ENCODE results near the gene PDSS2. TPM values are rescaled to one million over a fixed set of nuclear protein-coding genes. Genes with fewer than 3 reads are reported as not detected.

PDSS2 gene
- total and polyA plus RNA-seq, 2 of the 8 experiments (the other 6 are each of a cell fraction or from before 2014, with no cell fraction given), result 10.7 to 16.1 TPM

DNA sequence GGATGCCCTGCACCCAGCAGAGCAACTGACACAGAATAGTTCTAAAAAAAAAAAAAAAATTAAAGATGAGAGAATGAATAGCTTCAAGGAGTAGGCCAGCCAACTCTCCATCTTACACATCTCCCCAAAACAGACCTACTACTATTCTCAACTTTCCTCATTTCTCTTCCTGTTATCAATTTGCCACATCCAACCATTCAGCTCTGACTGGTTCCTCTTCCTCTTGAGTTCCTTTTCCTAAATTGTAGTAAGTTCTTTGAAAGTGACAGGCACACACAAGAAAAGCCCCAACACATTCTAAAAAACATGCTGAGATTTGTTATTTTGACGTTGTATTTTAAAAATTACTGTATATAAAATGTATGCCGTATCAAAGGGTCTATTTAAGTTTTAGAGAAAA, 117.2 kb downstream of the PDSS2 start:
- no peak overlapping the region for H2BK12ac ChIP-seq (ENCODE audit: low read depth, low read length)
- H3K36me3 ChIP-seq (ENCODE audit: control insufficient read depth in 2 of 4, insufficient read depth in 4 of 4, low read length in 3 of 4), result no peaks in the 10 kb centered on the region
- ChIA-PET CTCF (ENCODE audit: partially characterized antibody) (interaction anchor here (0.6 kb wide), 1 partner anchor 100 kb away, joined by 3 read pairs; no protein-coding TSS in a partner anchor), POLR2A (ENCODE audit: partially characterized antibody) (interaction anchor here (0.6 kb wide), 1 partner anchor 244 kb away, joined by 4 read pairs; no protein-coding TSS in a partner anchor)
- no peak overlapping the region for H3K56ac ChIP-seq (replicated peaks; ENCODE audit: insufficient read length, low read depth, low read length)
- H2AK5ac ChIP-seq (ENCODE audit: low read depth, low read length), result no peak overlapping the region
- H3K4me1 ChIP-seq (replicated peaks in 1 of 4; ENCODE audit: control insufficient read depth in 3 of 4, insufficient read depth in 4 of 4, low read length in 3 of 4), result 0 out of 7 replicates have a peak, but pooled peaks cover 0 to 2% (median 0%) of the 10 kb centered on the region in 4 experiments
- no peaks in the 10 kb centered on the region for H3K79me2 ChIP-seq (ENCODE audit: control insufficient read depth in 1 of 2, insufficient read depth in 2 of 2, low read length in 2 of 2)
- no peak overlapping the region for H4K8ac ChIP-seq (ENCODE audit: extremely low read depth, insufficient read depth, low read length)
- H4K20me1 ChIP-seq (replicated peaks in 1 of 2; ENCODE audit: control insufficient read depth in 1 of 2, insufficient read depth in 2 of 2, low read length in 2 of 2), result no peaks in the 10 kb centered on the region
- DNase-seq (ENCODE audit: low read depth in 1 of 2, low spot score in 2 of 2) (no peak), FAIRE-seq (no peak)
- H3K4ac ChIP-seq (replicated peaks; ENCODE audit: insufficient read length, low read depth, low read length), result no peak overlapping the region
- H4K91ac ChIP-seq (replicated peaks; ENCODE audit: insufficient read length, low read length), result no peak overlapping the region
- WGBS, 2 experiments (ENCODE audit: extremely low coverage in 1 of 2, insufficient coverage in 1 of 2, insufficient read length in 1 of 2, insufficient replicate concordance in 2 of 2, low coverage in 1 of 2, low lambda C conversion rate in 2 of 2, missing lambda C conversion rate in 1 of 2), result 94% methylated on average over 2 of the region's 2 CpGs; no CpG with 5 or more reads in 1 of the 2 experiments
- no peaks in the 10 kb centered on the region for H3K23me2 ChIP-seq (ENCODE audit: low read depth, low read length)
- H2AFZ ChIP-seq (ENCODE audit: low read length), result no peak overlapping the region
- H2BK15ac ChIP-seq (ENCODE audit: low read length), result no peak overlapping the region
- H2BK5ac ChIP-seq (ENCODE audit: low read depth, low read length), result no peak overlapping the region
- H3K4me2 ChIP-seq (ENCODE audit: insufficient read depth in 1 of 2, low read depth in 2 of 2, low read length in 2 of 2), result no peak overlapping the region
- no peaks in the 10 kb centered on the region for H3K79me1 ChIP-seq (ENCODE audit: low read depth, low read length)
- H4K5ac ChIP-seq (ENCODE audit: insufficient read length, low read depth, low read length), result no peak overlapping the region
- H2BK20ac ChIP-seq (ENCODE audit: low read length), result no peak overlapping the region
- no peak overlapping the region for H3K23ac ChIP-seq (ENCODE audit: insufficient read length)
- no peak overlapping the region for H3K27ac ChIP-seq (ENCODE audit: low read depth, low read length)
- no peaks in the 10 kb centered on the region for H3K9me3 ChIP-seq (ENCODE audit: insufficient read depth in 2 of 2, low read depth in 1 of 2, low read length in 1 of 2)
- no peak overlapping the region for H2BK120ac ChIP-seq (replicated peaks; ENCODE audit: low read depth, low read length)
- no peak overlapping the region for H3K9ac ChIP-seq (replicated peaks in 1 of 4; ENCODE audit: extremely low read depth in 1 of 4, low read depth in 3 of 4, low read length in 3 of 4)
- no peak overlapping the region for H3K14ac ChIP-seq (ENCODE audit: insufficient read length)
- H3K4me3 ChIP-seq (ENCODE audit: extremely low read depth in 1 of 4, insufficient read depth in 2 of 4, low read depth in 3 of 4, low read length in 4 of 4), result no peak overlapping the region
- H3K27me3 ChIP-seq (replicated peaks in 1 of 4; ENCODE audit: control insufficient read depth in 3 of 4, extremely low read depth in 1 of 4, insufficient read depth in 3 of 4, low read length in 3 of 4), result no peaks in the 10 kb centered on the region
- no peak overlapping the region for H3K18ac ChIP-seq (ENCODE audit: extremely low read depth, low read length)
- TF ChIP-seq EGR1 (IDR thresholded peaks at IDR 0.05; ENCODE audit: borderline replicate concordance, low read depth, low read length), result no peak
